ENCODE measurements around the gene ZNF532. TPM values are rescaled to one million over a fixed set of nuclear protein-coding genes. Genes with fewer than 3 reads are reported as not detected.

The ZNF532 gene
- total RNA-seq, 3 donors from 2014 or later = 55.5 to 71.7 (median 62.3) TPM

- Histone ChIP-seq H3K9me3 (no peaks in the 10 kb centered on the region), H3K27me3 (no peaks in the 10 kb centered on the region), H3K27ac (peak overlapping the region; percentile 86 to 98), H3K36me3 (no peaks in the 10 kb centered on the region), H3K4me3 (no peak overlapping the region), H3K4me1 (peaks cover 2 to 11% of the 10 kb centered on the region in 2 donors)
- peak in 1 of 2 donors; percentile 64 for DNase-seq (ENCODE audit: low spot score in 2 of 2)
- TF ChIP-seq CTCF (IDR thresholded peaks at IDR 0.05) (no peak), POLR2A (IDR thresholded peaks at IDR 0.05) (no peak), POLR2AphosphoS5 (IDR thresholded peaks at IDR 0.05) (peak in 2 of 3 donors; percentile 63 to 74)
- intact Hi-C loops (cut with DNase I; ENCODE audit: low total_unique reads) = no loop called here
These were observed 5.8 kb upstream of the ZNF532 start for GRCh38 chr18:58858591-58859468.

GRCh38 chr18:58859907-58860306, 4.8 kb upstream of the ZNF532 start:
- Histone ChIP-seq H3K4me3 (no peak overlapping the region), H3K9me3 (no peaks in the 10 kb centered on the region), H3K36me3 (no peaks in the 10 kb centered on the region), H3K27ac (peak overlapping the region; percentile 86 to 98), H3K27me3 (no peaks in the 10 kb centered on the region), H3K4me1 (peaks cover 5 to 11% of the 10 kb centered on the region in 2 donors)
- intact Hi-C loops (cut with DNase I; ENCODE audit: low total_unique reads) = no loop called here
- no peak for DNase-seq (ENCODE audit: low spot score in 2 of 2)
- no peak for TF ChIP-seq POLR2A (IDR thresholded peaks at IDR 0.05)

- peaks cover 5 to 11% of the 10 kb centered on the region in 2 donors for H3K4me1 ChIP-seq
- peak overlapping the region in 1 of 2 donors; percentile 98 for H3K27ac ChIP-seq
- intact Hi-C loops (cut with DNase I; ENCODE audit: low total_unique reads) = no loop called here
- no peaks in the 10 kb centered on the region for H3K27me3 ChIP-seq
- no peaks in the 10 kb centered on the region for H3K9me3 ChIP-seq
- TF ChIP-seq POLR2A (IDR thresholded peaks at IDR 0.05) = no peak
- H3K36me3 ChIP-seq = no peaks in the 10 kb centered on the region
- DNase-seq (ENCODE audit: low spot score in 2 of 2) = no peak
- H3K4me3 ChIP-seq = peak overlapping the region in 2 of 3 donors; percentile 1 to 15
These were observed 3.9 kb upstream of the ZNF532 start for GRCh38 chr18:58860747-58861231.

- TF ChIP-seq CTCF (IDR thresholded peaks at IDR 0.05) = no peak
- no peak for TF ChIP-seq POLR2AphosphoS5 (IDR thresholded peaks at IDR 0.05)
- TF ChIP-seq POLR2A (IDR thresholded peaks at IDR 0.05) = no peak
- no peak for DNase-seq (ENCODE audit: low spot score in 2 of 2)
- no peaks in the 10 kb centered on the region for H3K9me3 ChIP-seq
- intact Hi-C loops (cut with DNase I; ENCODE audit: low total_unique reads) = no loop called here
- peaks cover 5 to 16% of the 10 kb centered on the region in 2 donors for H3K4me1 ChIP-seq
- H3K4me3 ChIP-seq = no peak overlapping the region
- H3K36me3 ChIP-seq = no peaks in the 10 kb centered on the region
- H3K27ac ChIP-seq = peak overlapping the region; percentile 28 to 98
- no peaks in the 10 kb centered on the region for H3K27me3 ChIP-seq
These were observed 3.3 kb upstream of the ZNF532 start for GRCh38 chr18:58861353-58861752.

GRCh38 chr18:58861861-58862301, 2.8 kb upstream of the ZNF532 start:
- intact Hi-C loops (cut with DNase I; ENCODE audit: low total_unique reads) = no loop called here
- Histone ChIP-seq H3K27ac (peak overlapping the region in 1 of 2 donors; percentile 98), H3K4me1 (peaks cover 5 to 18% of the 10 kb centered on the region in 2 donors), H3K9me3 (no peaks in the 10 kb centered on the region), H3K4me3 (no peak overlapping the region), H3K36me3 (no peaks in the 10 kb centered on the region), H3K27me3 (no peaks in the 10 kb centered on the region)
- TF ChIP-seq POLR2AphosphoS5 (IDR thresholded peaks at IDR 0.05) (no peak), POLR2A (IDR thresholded peaks at IDR 0.05) (no peak), CTCF (IDR thresholded peaks at IDR 0.05) (no peak)
- no peak for DNase-seq (ENCODE audit: low spot score in 2 of 2)

- peaks cover 5 to 18% of the 10 kb centered on the region in 2 donors for H3K4me1 ChIP-seq
- no peaks in the 10 kb centered on the region for H3K27me3 ChIP-seq
- H3K36me3 ChIP-seq = no peaks in the 10 kb centered on the region
- peak overlapping the region; percentile 47 to 79 (median 58) for H3K4me3 ChIP-seq
- TF ChIP-seq POLR2AphosphoS5 (IDR thresholded peaks at IDR 0.05) (no peak), CTCF (IDR thresholded peaks at IDR 0.05) (no peak), POLR2A (IDR thresholded peaks at IDR 0.05) (no peak)
- intact Hi-C loops (cut with DNase I; ENCODE audit: low total_unique reads) = no loop called here
- no peaks in the 10 kb centered on the region for H3K9me3 ChIP-seq
- H3K27ac ChIP-seq = peak overlapping the region; percentile 98
- no peak for DNase-seq (ENCODE audit: low spot score in 2 of 2)
These were observed 2.3 kb upstream of the ZNF532 start for GRCh38 chr18:58862356-58862755.
